Effector CD4-positive, alpha-beta T cell (primary cell): ENCODE measurements around the gene MS4A10.

Source experiments
- DNase-seq: peaks from one replicate; pipeline ENCODE4 v3.0.0-alpha.2; 2020

MS4A10 gene

DNA sequence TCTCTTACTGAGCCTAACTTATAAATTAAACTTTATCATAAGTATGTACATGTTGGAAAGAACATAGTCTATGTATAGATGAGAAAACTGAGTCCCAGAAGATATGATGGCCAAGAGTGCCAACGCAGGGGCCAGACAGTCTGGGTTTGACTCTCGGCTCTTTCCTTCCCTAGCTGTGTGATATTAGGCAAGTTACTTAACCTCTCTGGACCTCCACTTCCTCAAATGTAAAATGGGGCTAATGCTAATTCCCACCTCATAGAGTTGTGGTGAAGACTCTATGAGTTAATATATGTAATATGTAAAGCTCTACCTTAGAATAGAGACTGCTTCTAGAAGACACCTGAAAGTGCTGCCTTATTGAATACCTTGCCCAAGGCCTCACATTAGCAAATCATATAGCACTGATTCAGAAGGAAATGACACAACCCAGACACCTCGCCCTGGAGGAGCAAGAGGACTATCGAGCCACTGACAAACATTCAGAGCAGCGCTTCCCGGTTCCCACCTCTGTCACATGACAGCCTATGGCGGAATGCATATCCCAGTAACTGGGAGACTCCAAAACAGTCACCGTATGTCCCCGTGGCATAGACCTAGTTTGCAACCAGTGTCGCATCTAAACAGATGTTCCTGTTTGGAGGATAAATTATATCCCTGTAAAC is 45.5 kb downstream of the MS4A10 start:
- no peak for DNase-seq

DNA sequence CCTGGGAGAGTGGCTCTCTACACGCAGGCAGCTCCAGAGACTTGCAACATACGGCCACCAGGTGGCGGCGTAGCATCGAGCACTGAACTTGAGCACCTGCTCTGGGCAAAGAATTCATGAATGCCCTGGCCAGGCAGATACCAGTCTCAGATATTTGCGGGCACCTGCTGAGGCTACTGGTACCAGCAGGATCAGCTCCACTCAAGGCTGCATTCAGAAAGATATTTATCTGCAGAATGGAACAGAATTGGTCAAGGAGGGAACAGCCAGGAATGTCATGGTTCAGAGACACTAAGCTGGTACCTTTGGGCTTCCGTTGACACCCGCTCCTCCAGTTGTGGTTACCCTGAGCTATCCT is 46.0 kb downstream of the MS4A10 start:
- peak; percentile 75 for DNase-seq

DNA sequence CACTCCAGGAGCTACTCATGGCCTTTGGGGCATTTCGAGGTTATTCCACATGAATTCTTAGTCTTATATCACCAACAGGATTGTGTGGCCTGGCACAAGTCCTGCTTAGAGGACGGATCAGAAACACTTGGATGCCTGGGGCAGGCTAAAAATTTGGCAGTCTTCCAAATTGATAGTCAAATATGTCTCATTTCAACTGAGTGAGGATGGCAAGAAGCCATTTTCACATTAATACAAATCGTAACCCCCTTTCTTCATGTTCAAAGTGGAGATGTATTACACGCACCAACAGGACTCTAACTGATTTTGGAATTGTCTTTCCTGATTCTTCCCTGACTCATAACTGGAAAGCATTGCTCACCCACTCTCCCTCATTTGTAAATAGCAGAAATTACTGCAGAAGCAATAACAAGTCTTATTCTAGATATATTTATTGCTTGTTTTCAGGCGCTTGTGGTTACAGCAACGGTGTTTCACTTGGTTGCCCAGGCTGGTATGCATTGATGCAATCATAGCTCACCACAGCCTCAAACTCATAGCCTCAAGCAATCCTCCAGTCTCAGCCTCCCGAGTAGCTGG is 46.5 kb downstream of the MS4A10 start:
- no peak for DNase-seq

DNA sequence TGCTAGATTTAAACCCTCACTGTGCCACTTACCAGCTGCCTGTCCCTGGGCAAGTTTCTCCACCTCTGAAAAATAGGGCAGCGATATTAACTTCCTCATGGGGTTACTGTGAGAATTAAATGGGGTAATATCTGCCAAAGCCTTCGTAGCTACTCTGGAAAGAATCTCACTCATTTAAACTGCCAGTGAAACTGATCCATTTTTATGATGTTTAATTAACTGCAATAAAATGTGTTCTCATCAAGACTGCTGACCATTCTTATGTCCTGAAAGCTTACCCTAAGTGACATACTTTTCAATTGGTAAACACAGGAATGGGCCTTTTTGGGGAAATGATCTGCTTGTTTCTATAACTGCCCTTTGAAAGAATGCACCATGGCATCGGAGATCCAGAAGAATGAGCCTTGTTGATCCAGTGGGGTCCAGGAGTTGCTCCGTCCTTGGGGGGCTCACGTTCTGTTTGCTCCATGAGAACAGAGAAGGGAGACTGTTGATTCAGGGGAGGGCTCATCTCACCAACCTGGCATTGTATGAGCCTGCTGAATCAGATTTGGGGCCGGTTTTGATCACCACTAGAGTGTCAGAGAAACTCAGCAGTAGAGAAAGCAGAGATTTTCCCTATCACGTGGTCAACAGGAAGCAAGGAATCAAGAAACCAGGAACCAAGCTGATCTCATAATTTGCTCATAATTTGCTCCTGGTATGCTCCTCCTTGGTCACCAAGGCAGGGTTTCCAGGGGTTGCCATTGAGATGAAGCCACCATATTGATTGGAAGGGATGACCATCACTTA is 49.8 kb downstream of the MS4A10 start:
- DNase-seq: no peak

DNA sequence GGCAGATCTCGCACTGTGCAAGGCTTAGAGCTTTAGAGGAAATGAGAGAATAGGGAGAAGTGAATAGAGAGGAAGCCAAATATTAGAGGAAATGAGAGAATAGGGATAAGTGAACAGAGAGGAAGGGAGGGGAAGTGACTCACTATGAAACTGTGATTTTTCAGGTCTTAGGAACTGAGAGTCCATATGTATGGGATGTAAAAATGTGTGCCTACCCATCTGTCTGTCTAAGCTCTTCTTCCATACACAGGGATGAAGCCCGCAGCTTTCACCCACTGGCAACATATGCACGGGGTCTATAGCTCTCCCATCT is 50.4 kb downstream of the MS4A10 start:
- DNase-seq: no peak

DNA sequence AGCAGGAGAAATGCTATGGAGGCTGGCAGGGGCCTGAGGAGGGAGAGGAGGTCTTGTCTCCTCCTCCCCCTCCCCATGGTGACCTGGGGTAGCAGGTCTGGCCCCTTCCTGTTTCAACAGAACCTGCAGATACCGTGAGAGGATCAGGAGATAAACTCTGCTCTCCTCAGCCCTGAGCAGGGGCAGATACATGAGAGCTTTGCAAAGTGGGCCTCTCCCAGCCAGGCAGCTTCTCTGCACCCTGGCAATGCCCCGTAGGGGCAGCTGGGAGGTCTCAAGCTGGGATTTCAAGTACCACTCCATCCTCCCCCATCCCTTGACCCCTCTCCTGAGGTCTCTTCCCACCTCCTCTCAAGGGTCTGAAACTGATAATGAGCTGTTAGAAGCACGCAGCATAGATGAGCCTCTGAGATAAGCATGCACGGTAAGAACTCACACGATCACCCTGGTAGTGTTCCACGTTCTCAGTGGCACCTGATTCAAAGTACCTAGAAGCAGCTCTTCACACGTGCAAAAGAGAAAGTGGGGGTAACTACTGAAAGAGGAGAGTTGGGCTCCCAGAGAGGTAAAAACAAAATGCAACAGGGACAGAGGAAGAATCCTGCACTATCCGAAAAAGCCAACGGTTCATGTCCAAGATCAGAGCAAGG is 51.9 kb downstream of the MS4A10 start:
- DNase-seq: no peak

DNA sequence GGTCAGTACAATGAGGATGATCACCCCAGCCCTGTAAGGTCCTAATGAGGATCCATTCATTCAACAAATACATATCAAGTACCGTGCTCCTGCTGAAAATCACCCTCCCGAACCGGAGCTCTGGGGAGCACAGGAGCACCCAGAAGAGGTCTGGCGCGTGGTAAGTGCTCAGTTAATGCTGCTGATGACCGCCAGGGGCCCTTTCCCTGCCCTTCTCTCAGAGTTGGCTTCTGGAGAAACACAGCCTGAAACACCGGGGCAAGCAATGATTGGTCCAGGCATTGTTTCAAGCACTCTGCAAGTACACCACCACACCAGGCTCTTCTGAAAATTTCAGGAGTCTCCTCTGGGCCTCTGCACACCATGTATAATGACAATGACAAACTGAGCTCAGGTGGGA is 53.0 kb downstream of the MS4A10 start:
- no peak for DNase-seq

DNA sequence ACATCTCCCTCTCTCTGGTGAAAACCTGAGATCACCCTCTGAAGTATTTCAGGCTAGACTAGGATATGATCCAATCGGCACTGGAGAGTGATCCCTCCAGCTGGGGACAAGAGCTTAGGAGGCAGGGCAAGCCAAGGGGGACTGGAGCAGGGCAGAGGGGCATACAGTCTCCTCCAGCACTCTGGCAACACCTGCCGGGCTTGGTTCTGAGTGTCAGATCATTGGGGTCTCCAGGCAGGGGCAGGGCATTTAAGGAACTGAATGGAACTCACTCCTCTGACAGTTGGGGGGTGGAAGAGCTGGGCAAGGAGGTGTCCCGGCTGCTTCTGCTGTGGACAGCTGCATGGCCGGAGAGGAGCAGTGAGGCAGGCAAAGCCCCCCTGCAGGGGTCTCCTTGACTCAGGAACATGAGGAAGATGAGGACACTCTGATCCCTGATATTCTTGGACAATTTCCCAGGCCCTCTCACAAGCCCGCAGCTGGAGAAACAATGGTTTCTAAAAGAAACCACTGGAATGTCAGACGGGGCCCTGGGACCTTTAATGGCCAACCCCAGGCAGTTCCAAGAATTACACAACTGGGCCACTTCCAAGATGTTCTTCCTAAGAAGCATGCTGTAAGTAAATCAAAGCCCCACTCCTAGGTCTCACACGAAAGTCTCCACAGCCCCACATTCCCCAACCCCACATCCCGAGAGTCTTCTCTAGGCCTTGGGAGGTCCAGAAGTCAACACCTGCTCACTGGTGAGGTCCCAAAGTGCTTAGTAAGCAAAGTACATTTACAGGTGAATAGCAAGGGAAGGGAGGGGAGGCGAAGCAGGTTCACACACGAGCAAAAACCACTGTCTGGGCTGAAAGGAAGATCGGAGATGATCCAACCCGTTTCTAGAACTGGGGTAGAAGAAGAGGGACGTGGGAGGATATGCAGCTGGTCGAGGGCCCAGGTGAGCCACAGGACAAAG is 55.6 kb downstream of the MS4A10 start:
- no peak for DNase-seq

DNA sequence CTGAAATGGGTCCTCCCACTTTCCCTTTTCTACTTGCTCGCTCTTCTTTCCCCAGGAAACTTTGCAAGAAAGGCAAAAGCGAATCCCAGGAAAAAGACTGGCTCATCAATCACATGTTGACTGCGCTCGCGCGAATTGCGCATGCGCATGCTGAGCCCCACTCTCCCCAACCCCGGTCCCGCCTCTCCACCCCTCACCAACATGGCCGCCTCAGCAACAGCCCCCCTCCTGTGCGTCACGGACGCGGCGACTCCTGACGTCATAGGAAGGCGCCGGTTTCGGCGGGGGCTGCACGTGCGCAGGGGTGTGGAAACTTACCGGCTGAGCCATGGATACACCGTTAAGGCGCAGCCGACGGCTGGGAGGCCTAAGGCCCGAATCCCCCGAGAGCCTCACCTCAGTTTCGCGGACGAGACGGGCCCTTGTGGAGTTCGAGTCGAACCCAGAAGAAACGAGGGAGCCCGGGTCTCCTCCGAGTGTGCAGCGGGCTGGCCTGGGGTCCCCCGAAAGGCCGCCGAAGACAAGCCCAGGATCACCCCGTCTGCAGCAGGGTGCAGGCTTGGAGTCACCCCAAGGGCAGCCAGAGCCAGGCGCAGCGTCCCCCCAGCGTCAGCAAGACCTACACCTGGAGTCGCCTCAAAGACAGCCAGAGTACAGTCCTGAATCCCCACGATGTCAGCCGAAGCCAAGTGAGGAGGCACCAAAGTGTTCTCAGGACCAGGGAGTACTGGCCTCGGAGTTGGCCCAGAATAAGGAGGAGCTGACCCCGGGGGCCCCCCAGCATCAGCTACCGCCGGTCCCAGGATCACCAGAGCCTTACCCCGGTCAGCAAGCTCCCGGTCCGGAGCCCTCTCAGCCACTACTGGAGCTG is 56.9 kb downstream of the MS4A10 start, which contains the start of gene CCDC86:
CCDC86 (plus strand) TSS at position 317 of the 871 bp plus-strand sequence; CDS start at position 329, 12 bp downstream.
- peak; percentile 97 for DNase-seq

DNA sequence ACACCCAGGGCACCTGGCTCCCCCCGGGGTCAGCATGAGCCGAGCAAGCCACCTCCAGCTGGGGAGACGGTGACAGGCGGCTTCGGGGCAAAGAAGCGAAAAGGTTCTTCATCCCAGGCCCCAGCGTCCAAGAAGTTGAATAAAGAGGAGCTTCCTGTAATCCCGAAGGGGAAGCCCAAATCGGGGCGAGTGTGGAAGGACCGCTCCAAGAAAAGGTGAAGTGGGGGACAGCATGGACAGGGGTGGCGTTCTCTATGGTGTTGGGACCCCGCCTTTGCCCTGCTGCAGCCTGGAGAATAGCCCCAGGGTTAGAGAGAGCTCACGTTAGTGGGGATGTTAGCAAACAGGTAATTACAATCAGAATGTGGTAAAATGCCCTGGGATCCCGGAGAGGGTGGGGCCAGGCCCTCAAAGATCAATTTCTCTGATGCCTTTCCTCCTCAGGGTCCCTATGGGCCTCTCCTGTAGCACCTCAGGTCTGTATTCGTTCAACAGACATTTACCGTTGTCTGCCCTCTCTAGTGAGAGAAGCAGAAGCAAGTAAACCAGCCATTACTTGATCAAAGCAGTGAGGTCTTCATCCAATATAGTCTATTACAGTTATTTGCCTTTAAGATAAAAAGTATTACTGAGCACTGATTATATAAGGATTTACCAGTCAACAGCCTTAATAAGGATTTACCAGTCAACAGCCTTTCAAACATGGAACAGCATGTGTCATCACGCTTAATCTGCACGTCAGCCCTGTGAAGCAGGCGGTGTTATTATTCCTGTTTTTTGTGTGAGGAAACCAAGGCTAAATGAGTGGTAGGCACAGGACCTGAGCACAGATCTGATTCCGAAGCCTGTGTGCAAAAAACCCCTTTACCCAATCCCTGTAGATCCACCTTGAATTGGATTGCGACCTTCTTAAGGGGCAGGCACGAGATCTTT is 57.8 kb downstream of the MS4A10 start:
- DNase-seq: no peak

DNA sequence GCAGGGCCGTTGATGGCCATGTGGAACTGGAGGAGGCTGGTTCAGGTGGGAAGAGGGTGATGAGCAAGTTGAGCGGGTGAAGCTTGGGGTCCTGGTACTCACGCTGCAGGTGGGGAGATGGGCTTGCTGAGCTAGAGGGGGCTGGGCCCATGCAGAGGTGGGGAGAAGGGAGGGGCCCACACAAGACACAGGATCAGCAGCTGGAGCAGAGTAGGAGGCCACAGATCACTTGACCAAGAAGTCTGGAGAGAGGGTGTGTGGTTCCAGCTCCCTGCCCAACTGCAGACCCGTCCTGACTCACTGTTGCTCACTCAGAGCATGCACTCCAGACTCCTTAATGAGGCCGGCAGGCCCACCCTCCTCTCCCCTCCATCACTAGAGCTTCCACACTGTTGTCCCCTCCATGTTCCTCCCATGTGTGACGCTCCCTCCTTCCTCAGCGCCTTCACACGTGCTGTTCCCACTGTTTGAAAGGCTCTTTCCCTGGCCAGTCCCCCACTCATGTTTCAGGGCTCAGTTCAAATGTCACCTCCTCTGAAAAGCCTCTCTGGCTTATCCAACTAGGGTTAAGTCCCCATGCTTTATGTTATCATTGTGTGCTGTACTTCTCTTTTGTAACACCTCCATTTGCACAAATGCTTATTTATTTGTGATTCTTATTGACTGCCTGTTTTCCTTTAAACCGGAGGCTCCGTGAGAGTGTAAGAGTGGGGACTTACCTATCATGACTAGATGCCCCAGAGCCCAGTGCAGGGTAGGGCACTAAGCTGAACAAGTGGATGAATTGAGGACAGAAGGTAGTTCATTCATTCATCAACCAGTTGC is 59.1 kb downstream of the MS4A10 start:
- DNase-seq: no peak

DNA sequence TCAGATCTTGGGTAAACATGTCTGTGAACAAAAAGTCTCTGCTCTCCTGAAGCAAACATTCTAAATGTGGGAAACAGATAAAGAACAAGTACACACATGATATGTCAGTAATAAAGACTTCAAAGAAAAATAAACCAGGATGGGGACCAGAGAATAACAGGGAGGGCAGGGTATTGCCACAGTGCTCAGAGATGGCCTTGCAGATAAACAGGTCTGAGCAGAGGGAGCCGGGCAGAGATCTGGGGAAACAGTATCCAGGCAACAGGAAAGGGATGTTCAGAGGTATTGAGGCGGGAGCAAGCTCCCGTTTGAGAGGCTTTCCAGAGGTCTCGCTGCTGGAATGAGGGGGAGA is 59.7 kb downstream of the MS4A10 start:
- DNase-seq: no peak

DNA sequence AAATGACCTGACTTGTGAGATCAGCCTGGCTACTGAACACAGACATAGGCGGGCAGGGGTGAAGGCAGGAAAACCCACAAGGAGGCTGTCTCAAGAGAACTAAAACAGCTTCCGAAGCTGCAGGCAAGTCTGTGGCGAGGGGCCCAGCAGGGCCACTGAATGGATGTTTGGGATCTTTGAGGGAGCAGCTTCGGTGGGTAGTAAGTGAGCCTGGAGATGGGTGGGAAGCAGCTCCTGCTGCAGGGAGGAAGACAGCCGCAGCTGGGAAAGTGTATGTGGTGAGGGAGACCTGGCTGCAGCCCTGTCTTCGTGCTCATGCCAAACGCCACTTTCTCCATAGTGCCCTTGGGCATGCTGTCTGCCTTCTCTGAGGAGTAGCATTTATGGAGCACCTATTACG is 60.2 kb downstream of the MS4A10 start:
- no peak for DNase-seq

DNA sequence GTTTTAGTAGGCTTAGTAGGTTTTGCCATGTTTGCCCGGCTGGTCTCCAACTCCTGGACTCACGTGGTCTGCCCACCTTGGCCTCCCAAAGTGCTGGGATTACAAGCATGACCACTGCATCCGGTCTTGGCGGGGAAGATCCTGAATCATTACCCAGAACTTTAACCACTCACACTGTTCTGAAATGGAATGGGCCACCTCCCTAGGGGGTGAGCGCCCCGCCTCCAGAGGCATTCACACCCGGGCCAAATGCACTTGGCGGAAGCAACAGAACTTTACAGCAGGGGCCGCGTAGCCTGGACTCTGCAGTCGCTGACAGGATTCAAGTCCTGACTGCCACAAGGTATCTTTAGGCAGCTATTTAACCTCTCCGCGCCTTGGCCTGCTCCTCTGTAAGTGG is 62.1 kb downstream of the MS4A10 start:
- DNase-seq: no peak

DNA sequence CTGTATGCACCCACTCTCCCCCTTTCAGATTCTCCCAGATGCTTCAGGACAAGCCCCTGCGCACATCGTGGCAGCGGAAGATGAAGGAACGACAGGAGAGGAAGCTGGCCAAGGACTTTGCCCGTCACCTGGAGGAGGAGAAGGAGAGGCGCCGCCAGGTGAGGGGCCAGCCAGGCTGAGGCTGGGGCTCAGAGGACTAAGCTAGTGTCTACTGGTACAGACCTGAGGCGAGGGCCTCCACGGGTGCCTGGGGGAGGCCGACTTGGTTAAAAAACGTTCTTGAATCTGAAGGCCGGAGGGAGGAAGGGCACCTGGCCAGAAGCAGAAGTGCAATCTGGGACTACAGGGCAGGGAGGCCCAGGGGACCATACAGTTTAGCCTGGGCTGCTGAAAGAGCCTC is 62.8 kb downstream of the MS4A10 start:
- no peak for DNase-seq

DNA sequence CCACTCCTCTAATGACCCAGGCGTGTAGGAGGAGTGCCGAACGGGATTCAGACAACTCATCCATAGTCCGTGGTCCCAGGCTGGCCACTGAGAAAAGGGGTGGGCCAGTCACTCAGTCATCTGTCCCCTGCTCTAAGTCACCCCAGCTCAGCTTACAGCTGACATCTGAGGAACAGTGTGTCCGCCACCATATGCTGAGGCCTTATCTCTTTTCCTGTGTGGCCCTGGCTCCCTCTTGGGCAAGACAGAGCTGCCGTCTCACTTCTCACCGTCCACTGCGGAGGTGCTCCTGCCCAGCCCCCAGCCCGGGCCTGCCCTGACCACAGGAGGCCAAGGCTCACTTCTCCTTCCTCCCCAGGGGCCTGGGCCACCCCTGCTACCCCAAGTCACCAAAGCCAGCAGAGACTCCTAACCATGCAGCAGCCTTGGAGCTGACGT is 63.6 kb downstream of the MS4A10 start:
- DNase-seq: no peak

DNA sequence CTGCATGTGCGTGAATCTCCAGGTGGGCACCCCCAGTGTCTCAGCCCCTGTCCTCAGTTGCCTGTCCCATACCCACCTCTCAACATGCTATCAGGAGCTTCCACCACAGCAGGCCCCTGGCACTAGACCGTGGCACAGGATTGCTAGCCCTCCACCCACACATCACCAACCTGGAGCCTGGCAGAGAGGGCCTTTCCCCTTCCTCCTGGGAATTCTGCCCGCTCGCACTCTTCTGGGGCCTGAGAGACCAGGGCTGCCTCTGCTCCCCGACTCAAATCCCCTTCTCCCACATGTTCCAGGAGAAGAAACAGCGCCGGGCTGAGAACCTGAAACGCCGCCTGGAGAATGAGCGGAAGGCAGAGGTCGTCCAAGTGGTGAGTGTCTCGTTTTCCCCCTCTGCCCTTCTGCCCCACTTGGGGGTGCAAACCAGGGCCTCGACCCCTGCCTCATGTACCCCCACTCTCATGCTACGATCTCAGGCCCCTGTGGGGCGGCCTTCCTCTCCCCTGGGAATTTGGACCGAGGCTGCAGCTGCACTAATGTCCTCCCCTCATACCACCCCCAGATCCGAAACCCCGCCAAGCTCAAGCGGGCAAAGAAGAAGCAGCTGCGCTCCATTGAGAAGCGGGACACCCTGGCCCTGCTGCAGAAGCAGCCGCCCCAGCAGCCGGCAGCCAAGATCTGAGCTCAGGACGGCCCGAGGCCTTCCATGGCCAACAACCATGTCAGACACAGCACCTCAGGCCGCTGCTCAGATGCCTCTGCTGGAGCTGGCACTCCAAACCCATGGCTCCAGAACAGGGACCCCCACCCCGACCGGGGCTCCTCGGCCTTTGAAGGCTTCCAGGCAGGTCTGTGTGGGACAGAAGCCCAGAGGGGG is 64.7 kb downstream of the MS4A10 start:
- DNase-seq: no peak
